ENCODE data around the gene HMG20B.

Gene HMG20B

DNA sequence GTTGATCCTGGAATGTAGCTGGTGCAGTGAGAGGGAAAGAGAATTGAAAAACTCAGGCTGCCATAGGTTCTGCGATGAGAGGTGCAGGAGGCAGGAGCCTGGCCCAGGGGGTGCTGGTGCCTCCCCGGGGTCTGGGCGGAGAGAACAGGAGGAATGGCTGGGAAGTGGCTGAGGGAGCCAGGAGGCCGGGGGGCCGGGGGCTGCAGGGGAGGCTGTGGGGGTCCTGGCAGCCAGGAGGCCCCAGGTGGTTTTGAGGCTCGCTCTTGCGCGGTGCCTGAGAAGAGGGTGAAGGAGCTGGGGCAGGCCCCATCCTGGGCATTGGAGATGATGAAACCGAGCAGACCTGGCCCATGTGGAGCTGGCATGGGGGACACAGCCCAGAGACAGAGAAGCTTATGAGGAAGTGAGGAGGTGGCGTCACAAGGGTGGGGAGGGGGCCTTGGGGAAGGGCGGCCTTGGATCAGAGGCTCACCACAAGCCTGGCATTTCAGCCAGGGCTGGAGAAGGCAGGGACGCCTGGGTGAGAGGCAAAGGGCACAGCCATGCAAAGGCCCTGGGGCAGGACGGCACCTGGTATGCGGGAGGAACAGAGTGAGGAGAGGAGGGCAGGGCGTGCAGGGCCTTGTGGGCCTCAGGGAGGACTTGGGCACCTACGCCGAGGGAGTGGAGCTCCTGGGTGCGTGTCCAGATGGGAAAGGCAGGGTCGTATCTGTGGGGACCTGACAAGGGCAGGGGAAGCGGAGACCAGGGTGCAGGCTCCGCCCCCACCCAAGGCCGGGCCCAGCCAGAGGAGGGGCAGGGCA, 35.1 kb upstream of the HMG20B start:
- DNase-seq, result no peak

- no peak for DNase-seq
Measured at GRCh38 chr19:3538258-3538929, 34.4 kb upstream of the HMG20B start.

GRCh38 chr19:3538965-3539755, 33.6 kb upstream of the HMG20B start, which contains the start of gene TEKTIP1:
TSS of gene TEKTIP1 (plus strand) at chr19:3539174. CDS start at chr19:3539178, 4 bp downstream.
- DNase-seq, result no peak

DNA sequence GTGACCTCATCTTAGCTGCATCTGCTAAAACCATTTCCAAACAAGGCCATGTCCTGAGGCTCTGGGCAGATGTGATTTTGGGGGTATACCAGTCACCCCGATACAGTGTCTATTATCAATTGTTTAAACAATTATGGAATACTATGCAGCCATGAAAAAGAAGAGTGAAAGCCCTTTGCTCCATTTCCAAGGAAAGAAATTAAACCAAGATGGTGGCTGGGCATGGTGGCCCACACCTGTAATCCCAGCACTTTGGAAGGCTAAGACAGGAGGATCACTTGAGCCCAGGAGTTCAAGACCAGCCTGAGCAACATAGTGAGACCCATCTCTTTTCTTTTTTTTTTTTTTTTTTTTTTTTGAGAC, 33.0 kb upstream of the HMG20B start:
- no peak for DNase-seq

DNA sequence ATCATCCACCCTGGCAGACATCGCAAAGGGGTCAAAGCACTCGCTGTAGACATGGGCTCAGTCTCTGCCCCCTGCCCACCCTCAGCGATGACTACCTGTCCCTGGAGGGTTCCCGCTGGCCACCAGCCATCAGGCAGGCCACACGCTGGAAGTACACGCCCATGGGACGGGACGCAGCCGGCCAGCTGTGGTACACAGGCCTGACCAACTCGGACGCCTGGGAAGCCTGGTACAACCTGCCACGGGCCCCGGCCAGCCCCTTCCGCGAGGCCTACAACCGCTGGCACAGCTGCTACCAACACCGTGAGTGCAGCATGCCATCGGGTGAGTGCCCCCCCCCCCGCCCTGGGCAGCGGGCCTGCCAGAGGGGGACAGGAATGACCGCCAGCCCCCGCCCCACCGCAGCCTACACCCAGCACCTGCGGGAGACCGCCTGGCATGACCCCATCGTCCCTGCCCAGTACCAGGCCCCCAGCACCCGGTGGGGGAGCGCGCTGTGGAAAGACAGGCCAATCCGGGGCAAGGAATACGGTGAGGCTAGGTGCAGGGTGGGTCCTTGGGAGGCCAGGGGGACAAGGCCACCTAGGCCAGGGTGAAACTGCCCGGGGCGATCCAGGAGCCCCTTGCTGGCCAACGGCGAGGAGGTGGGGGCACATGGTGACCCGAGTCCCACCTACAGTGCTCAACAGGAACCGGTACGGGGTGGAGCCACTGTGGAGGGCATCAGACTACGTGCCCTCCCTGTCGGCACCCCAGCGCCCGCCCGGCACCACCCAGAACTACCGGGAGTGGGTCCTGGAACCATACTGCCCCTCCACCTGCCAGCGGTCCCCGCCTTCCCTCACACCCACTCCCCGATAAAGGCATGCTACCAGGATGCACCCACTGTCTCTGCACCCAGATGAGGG, 29.3 kb upstream of the HMG20B start:
- DNase-seq, result no peak

DNA sequence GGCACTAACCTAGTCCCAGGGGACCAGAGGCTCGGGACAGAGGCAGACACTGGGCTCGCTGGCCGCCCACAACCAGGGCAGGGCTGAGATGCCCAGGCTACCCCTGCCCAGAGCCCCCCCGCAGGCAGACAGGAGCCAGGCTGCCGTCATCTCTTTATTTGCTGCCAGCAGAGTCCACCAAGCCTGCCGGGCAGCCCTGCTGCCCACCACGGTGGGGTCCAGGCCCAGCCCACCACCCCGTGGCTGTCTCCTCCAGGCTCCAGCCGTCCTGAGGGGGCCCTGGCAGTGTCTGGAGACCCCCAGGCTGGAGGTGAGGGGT, 28.7 kb upstream of the HMG20B start:
- DNase-seq, result no peak

DNA sequence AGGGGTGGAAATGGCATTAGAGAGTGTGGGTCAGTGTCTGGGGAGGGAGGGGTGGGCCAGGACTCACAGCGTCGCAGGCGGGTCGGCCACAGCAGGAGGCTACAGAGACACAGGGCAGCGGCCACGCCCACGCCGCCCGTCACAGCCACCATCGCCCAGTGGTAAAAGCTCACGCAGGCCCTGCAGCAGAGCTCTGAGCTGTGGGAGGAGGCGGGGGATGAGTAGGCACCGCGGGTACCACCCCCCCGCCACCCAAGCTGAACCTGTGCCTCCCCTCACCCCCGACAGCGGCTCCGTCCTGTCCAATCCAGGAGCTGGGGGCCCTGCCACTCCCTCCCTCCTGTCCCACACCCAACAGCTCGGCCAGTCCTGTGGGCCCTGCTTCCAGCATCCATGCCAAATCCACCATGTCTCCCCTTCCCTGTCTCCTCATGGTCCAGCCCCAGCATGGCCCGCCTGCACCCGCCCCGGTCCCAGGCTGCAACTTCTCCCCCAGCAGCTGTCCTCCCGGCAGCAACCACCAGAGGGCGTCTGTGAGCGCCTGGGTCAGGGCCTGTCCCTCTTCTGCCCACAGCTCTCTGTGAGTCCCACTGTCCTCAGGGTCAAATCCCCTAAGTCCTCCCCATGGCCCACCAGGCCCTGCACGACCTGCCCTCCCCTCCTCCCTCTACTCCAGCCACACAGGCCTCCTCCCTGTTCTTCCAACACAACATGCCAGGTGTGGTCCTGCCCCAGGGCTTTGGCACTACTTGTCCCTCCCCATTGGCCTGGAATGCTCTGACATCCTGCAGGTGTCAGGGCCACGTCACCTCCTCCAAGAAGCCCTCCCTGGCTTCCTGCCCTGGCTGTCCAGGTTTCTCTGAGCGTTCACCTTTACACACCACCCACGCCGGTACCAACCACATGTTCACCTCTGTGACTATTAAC, 27.7 kb upstream of the HMG20B start:
- no peak for DNase-seq

GRCh38 chr19:3545669-3546034, 27.1 kb upstream of the HMG20B start:
- DNase-seq, result no peak

DNA sequence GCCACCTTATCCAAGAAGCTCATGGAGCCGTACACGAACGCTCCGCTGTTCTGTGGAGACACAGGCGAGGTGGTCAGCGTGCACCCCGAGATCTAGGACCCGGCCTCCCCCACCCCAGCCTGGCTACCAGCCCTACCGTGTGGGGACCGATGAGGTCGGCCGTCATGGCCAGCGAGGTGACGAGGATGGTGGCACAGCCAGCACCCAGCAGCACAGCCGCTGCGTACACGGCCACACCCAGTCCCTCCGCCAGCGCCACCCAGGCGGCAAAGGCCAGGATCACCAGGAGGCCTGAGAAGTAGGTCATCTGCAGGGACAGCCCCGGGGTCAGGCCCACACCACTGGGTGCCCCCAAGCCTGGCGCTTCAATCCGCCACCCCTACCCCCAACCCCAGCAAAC, 26.6 kb upstream of the HMG20B start:
- no peak for DNase-seq

DNA sequence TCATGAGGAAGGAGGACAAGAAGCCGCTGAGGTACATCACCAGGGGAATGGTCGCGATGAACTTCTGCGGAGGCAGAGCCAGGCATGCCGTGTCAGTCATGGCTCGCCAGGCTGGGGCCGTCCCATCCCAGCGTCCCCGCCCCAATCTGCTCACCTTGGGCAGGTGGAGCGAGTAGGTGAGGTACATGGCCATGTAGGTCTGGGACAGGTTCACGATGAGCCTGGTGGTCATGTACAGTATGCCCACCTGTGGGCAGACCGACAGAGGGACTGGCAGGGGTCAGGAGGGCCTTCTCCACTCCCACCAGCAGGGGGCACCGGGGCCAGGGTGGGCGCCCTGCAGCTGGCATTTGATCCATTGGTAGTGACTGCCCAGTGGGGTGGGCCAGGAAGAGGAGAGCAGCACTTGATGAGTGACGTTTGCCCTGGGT, 25.4 kb upstream of the HMG20B start:
- DNase-seq, result no peak

- no peak for DNase-seq
Measured at GRCh38 chr19:3547767-3548282, 24.9 kb upstream of the HMG20B start.

GRCh38 chr19:3548606-3549005, 24.1 kb upstream of the HMG20B start:
- no peak for DNase-seq

DNA sequence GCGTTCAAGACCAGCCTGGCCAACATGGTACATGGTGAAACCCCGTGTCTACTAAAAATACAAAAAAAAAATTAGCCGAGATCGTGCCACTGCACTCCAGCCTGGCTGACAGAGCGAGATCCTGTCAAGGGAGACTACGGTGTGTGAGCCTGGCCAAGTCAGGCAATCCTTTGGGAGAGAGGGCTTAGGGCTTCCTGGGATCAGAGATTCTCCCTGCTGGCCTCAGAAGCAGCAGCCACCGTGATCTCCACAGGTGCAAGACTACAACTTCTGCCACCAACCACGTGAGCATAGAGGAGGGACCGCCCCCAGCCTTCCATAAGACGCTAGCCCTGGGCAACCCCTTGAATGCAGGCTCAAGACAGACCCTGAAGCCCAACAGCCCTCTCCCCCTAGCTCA, 22.9 kb upstream of the HMG20B start:
- DNase-seq, result no peak

DNA sequence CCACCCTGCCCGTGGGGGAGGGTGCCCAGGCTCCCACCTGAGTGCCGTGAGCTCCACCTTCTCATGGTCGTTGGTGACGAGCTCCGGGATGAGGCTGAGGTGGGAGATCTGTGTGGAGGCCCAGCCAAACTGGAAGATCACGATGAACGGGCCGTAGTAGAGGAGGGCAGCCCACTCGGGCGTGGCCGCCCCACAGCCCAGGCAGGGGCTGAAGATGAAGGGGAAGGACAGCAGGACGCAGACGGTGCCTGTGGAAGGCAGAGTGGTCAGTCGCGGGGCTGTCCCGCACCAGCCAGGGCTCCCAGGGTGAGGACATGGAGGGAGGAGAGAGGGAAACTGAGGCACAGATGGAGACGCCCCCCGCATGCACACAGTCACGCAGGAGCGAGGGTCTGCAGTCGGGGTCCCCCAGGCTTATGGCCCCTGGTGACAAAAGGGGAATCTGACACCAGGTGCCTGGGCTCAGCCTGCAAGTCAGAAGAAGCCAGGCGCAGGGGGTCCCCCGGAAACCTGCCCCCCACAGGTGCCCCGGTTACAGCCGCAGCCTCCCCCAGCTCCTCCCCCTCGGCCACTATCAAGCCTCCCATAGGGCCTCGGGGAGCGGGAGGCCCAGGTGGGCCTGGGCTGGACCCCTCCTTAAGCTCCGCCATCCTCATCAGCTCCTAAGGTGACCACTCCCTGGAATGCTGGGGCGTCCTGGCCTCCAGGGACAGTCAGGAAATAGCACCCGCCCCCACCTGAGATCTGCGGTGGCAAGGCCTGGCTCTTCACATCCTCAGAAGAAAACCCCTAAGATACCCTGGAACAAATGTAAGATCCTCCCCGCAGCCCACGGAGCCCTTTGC, 21.6 kb upstream of the HMG20B start:
- DNase-seq, result no peak

GRCh38 chr19:3551792-3552095, 21.0 kb upstream of the HMG20B start:
- DNase-seq, result no peak

DNA sequence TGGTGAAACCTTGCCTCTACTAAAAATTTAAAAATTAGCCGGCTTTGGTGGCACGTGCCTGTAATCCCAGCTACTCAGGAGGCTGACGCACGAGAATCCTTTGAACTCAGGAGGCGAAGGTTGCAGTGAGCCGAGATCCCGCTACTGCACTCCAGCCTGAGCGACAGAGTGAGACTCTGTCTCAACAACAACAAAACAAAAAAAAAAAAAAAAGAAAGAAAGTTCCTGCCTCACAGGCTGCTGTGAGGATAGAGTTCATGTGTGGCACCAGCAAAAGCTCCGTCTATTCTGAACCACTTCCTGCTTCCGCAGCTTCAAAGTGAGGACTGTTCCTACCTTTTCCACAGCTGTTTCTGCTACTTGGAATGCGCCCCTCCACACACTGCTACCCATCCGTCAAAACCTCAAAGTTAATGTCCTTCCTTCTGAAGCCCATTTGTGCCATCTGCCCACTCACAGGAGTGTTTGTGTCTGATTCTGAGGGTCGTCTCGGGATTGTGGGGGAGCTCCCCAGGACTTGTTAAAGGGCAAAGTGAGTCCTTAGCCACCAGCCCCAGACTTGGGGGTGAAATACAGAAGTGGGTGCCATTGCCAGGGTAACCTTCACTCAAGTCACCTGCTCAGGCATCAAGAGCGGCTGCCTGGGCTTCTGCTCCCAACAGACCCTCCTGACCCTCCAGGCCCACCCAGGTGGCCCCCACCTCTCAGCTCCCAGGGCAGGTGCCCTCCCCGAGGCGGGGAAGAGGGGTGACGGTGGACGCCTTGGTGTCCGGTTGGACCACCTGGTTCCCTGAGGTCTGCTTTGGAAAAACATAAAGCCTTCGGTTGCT, 18.3 kb upstream of the HMG20B start:
- DNase-seq, result no peak

DNA sequence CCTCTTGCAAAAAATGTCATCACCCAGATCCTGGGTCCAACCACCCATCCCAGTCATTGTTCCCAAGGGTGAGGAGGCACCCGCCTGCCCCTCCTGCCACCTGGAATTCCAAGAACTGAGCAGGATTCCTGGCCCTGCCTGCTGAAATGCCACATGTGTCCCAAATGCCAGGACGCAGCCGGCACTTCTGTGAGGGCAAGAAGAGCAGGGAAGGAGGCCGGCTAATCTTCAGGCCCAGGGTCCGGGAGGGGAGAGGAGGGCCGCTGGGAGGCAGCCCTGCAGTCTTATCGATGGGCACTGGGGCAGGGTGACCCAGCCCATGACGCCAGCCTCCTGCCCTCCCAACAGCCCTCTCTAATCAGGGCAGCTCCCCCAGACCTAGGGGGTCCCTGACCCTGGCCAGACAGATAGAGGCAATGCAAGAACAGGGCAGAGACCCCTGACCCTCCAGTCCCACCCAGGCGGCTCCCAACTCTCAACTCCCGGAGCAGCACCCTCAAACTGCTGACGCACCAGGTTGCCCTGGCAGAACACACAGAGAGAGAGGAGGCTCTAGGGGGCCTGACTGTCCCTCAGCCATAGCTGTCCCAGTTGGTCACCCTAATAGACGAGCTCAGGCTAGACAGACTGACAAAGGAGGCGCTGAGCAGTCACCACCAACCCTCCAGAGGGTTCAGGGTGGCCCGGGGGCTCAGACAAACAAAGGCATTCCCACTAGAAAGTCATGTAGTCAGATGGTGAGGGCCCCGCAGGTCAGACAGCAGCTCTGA, 16.9 kb upstream of the HMG20B start:
- DNase-seq, result no peak

DNA sequence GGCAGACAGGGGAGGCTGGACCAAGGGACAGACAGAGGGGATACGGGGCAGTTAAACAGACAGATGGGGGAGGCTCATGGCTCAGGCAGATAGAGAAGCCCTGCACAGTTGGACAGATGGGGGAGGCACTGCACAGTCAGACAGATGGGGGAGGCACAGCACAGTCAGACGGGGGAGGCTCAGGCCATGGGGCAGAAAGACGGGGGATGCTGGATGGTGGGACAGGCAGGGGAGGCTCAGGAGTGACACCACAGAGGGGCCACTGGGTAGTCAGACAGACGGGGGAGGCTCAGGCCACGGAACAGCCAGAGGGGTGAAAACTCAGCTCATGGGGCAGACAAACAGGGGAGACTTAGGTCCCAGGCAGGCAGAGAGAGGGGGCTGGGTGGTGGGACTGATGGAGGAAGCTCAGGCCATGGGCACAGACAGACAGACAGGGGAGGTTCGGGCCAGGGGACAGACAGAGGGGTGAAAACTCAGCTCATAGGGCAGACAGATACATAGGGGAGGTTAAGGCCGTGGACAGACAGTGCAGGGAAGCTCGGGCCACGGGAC, 16.2 kb upstream of the HMG20B start:
- no peak for DNase-seq
